Right lobe of liver (tissue), 4 donors: Measurements from ENCODE around the gene PGC.

ENCODE experiments used
- POLR2A ChIP-seq: fragments of 450-650 bp; IDR thresholded peaks from one replicate; pipeline ENCODE4 v1.6.1; 2017; ENCODE audit warnings: antibody characterized with exemption, mild to moderate bottlenecking
- TF ChIP-seq, protein P1 (sequence below), 4 donors: fragments of 200-600 bp in 3 of 4; fragments of 450-650 bp in 1 of 4; IDR thresholded peaks; one replicate each; pipeline versions ENCODE4 v1.5.1 to v1.8.0; 2016 to 2022; ENCODE audit warnings: antibody characterized with exemption in 4 of 4, mild to moderate bottlenecking in 2 of 4
- donor health status: DM: no; HTN: no; CAD: no.
- donor health status: DM: no; HTN: no; CAD: no.
- donor health status: DM: no; HTN: yes; CAD: no.

- TF ChIP-seq, protein P1, sequence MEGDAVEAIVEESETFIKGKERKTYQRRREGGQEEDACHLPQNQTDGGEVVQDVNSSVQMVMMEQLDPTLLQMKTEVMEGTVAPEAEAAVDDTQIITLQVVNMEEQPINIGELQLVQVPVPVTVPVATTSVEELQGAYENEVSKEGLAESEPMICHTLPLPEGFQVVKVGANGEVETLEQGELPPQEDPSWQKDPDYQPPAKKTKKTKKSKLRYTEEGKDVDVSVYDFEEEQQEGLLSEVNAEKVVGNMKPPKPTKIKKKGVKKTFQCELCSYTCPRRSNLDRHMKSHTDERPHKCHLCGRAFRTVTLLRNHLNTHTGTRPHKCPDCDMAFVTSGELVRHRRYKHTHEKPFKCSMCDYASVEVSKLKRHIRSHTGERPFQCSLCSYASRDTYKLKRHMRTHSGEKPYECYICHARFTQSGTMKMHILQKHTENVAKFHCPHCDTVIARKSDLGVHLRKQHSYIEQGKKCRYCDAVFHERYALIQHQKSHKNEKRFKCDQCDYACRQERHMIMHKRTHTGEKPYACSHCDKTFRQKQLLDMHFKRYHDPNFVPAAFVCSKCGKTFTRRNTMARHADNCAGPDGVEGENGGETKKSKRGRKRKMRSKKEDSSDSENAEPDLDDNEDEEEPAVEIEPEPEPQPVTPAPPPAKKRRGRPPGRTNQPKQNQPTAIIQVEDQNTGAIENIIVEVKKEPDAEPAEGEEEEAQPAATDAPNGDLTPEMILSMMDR (IDR thresholded peaks at IDR 0.05): peak; percentile 92 to 98 (median 94)
- peak; percentile 84 for TF ChIP-seq POLR2A
These were observed 40.2 kb upstream of the PGC start, which contains the start of gene TOMM6 for GRCh38 chr6:41787219-41787917.
